ENCODE results near the gene TLK1. TPM values are rescaled to one million over a fixed set of nuclear protein-coding genes. Genes with fewer than 3 reads are reported as not detected.

Gene TLK1
- total RNA-seq, 1 experiment from 2014 or later, result 79.1 TPM

- ChIA-PET POLR2A (ENCODE audit: low non-redundant PET) (no interaction called here), CTCF (no interaction called here)
- no peaks in the 10 kb centered on the region for H3K27me3 ChIP-seq (replicated peaks; ENCODE audit: insufficient read depth, low read depth, low read length, poor library complexity)
- no peak overlapping the region for H3K27ac ChIP-seq (ENCODE audit: low read depth, low read length, poor library complexity, severe bottlenecking)
- TF ChIP-seq, protein P1, sequence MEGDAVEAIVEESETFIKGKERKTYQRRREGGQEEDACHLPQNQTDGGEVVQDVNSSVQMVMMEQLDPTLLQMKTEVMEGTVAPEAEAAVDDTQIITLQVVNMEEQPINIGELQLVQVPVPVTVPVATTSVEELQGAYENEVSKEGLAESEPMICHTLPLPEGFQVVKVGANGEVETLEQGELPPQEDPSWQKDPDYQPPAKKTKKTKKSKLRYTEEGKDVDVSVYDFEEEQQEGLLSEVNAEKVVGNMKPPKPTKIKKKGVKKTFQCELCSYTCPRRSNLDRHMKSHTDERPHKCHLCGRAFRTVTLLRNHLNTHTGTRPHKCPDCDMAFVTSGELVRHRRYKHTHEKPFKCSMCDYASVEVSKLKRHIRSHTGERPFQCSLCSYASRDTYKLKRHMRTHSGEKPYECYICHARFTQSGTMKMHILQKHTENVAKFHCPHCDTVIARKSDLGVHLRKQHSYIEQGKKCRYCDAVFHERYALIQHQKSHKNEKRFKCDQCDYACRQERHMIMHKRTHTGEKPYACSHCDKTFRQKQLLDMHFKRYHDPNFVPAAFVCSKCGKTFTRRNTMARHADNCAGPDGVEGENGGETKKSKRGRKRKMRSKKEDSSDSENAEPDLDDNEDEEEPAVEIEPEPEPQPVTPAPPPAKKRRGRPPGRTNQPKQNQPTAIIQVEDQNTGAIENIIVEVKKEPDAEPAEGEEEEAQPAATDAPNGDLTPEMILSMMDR (conservative IDR thresholded peaks at IDR 0.05; ENCODE audit: low read depth, low read length), result no peak
- TF ChIP-seq EZH2 (IDR thresholded peaks at IDR 0.05; ENCODE audit: borderline replicate concordance, low read depth, low read length, poor library complexity, severe bottlenecking), result no peak
- no peaks in the 10 kb centered on the region for H3K9me3 ChIP-seq (ENCODE audit: low read depth, low read length, poor library complexity, severe bottlenecking)
- H3K4me1 ChIP-seq (ENCODE audit: insufficient read depth, low read length, poor library complexity, severe bottlenecking), result peaks cover 6% of the 10 kb centered on the region
- H3K4me3 ChIP-seq (ENCODE audit: low read depth, low read length, poor library complexity, severe bottlenecking), result no peak overlapping the region
- peaks cover 40% of the 10 kb centered on the region for H3K36me3 ChIP-seq (ENCODE audit: insufficient read depth, low read length, poor library complexity, severe bottlenecking)
- intact Hi-C loops (cut with micrococcal nuclease; ENCODE audit: unreplicated experiment), result no loop called here
- no peak for DNase-seq (ENCODE audit: low spot score)
- BruUV-seq (replicated peaks), result no TSS peak
These were observed 191.7 kb downstream of the TLK1 start for GRCh38 chr2:170969030-170969429.

DNA sequence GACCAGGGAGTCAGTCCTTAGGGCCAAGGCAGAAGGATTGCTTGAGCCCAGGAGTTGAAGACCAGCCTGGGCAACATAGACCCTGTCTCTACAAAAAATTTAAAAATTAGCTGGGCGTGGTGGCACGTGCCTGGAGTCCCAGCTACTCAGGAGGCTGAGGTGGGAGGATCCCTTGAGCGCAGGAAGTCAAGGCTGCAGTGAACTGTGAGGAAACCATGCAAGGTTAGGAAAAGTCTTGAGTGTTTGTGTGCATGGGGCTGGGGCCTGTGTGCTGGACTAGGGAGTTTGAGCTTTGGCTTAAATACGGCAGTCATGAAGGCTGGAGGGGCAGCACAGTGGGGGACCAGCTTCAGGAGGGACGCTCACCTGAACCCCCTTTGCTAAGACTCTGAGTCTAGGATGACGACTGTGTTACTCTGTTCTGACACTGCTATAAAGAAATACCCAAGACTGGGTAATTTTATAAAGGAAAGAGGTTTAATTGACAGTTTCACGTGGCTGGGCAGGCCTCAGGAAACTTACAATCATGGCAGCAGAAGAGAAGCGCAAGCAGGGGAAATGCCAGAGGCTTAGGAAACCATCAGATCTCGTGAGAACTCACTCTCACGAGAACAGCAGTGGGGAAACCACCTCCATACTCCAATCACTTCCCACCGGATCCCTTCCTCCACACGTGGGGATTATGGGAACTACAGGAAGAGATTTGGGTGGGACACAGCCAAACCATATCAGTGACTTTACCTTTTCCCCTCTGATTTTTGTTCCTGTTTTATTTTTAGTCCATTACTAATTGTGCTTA lies 192.3 kb downstream of the TLK1 start:
- POLR2A ChIA-PET (ENCODE audit: low non-redundant PET), result interaction anchor here (0.6 kb wide), 1 partner anchor 354 kb away, joined by 9 read pairs; no protein-coding TSS in a partner anchor
- no peak for DNase-seq (ENCODE audit: low spot score)
- Histone ChIP-seq H3K27ac (ENCODE audit: low read depth, low read length, poor library complexity, severe bottlenecking) (no peak overlapping the region), H3K4me1 (ENCODE audit: insufficient read depth, low read length, poor library complexity, severe bottlenecking) (peaks cover 3% of the 10 kb centered on the region), H3K9me3 (ENCODE audit: low read depth, low read length, poor library complexity, severe bottlenecking) (no peaks in the 10 kb centered on the region), H3K36me3 (ENCODE audit: insufficient read depth, low read length, poor library complexity, severe bottlenecking) (peaks cover 46% of the 10 kb centered on the region), H3K27me3 (replicated peaks; ENCODE audit: insufficient read depth, low read depth, low read length, poor library complexity) (no peaks in the 10 kb centered on the region), H3K4me3 (ENCODE audit: low read depth, low read length, poor library complexity, severe bottlenecking) (no peak overlapping the region)
- BruUV-seq (replicated peaks), result no TSS peak
- intact Hi-C loops (cut with micrococcal nuclease; ENCODE audit: unreplicated experiment), result no loop called here
- CTCF ChIA-PET, result no interaction called here
- TF ChIP-seq, protein P1 (conservative IDR thresholded peaks at IDR 0.05; ENCODE audit: low read depth, low read length), result no peak
- TF ChIP-seq EZH2 (IDR thresholded peaks at IDR 0.05; ENCODE audit: borderline replicate concordance, low read depth, low read length, poor library complexity, severe bottlenecking), result no peak

DNA sequence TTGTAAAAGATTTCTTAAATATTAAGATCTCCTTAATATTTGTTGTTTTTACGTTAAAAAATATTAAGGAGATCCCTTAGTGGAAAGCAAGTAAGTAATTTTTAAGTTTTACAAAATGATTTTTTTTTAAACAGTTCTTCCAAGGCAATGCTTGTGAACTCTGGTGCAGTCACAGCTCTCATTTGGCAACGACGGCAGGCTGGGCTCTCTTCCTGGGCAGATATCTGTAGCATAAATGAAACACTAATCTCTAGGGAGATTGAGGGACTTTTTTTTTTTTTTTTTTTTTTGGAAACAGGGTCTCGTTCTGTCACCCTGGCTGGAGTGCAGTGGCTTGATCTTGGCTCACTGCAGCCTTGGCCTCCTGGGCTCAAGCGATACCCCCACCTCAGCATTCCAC lies 193.1 kb downstream of the TLK1 start:
- Histone ChIP-seq H3K27ac (ENCODE audit: low read depth, low read length, poor library complexity, severe bottlenecking) (no peak overlapping the region), H3K4me1 (ENCODE audit: insufficient read depth, low read length, poor library complexity, severe bottlenecking) (no peaks in the 10 kb centered on the region), H3K27me3 (replicated peaks; ENCODE audit: insufficient read depth, low read depth, low read length, poor library complexity) (no peaks in the 10 kb centered on the region), H3K9me3 (ENCODE audit: low read depth, low read length, poor library complexity, severe bottlenecking) (no peaks in the 10 kb centered on the region), H3K4me3 (ENCODE audit: low read depth, low read length, poor library complexity, severe bottlenecking) (no peak overlapping the region), H3K36me3 (ENCODE audit: insufficient read depth, low read length, poor library complexity, severe bottlenecking) (peaks cover 51% of the 10 kb centered on the region)
- no TSS peak for BruUV-seq (replicated peaks)
- DNase-seq (ENCODE audit: low spot score), result no peak
- ChIA-PET POLR2A (ENCODE audit: low non-redundant PET) (no interaction called here), CTCF (interaction anchor here (0.7 kb wide), 1 partner anchor 804 kb away, joined by 5 read pairs; no protein-coding TSS in a partner anchor)
- TF ChIP-seq, protein P1 (conservative IDR thresholded peaks at IDR 0.05; ENCODE audit: low read depth, low read length), result no peak
- TF ChIP-seq EZH2 (IDR thresholded peaks at IDR 0.05; ENCODE audit: borderline replicate concordance, low read depth, low read length, poor library complexity, severe bottlenecking), result no peak
- intact Hi-C loops (cut with micrococcal nuclease; ENCODE audit: unreplicated experiment), result no loop called here
